ENCODE measurements around the gene COBL.

GRCh38 chr7:51019891-51020870, 296.4 kb downstream of the COBL start:
- TF ChIP-seq CREB1 (IDR thresholded peaks at IDR 0.05; ENCODE audit: low read depth) (no peak), EGR1 (IDR thresholded peaks at IDR 0.05) (no peak)
